CD4-positive, alpha-beta T cell (primary cell): ENCODE data around the gene DQX1. TPM values are rescaled to one million over a fixed set of nuclear protein-coding genes. Genes with fewer than 3 reads are reported as not detected.
"Not testable (repeated sequence)": the region's sequence is repeated elsewhere in the genome, so short reads cannot be mapped to it uniquely, and the experiment has no call there.

Source experiments
- ATAC-seq: fragments of 200-7000 bp; cut with Tn5 transposase; one replicate; pipeline ENCODE4 v1.10.0; 2022; ENCODE audit warnings: mild to moderate bottlenecking; ENCODE audit not compliant: poor library complexity
- CTCF ChIA-PET: fragments of 350-600 bp; sonication (Branson Sonifier 250); formaldehyde crosslinking; loops from one replicate; lab custom pipeline; 2021; ENCODE audit warnings: antibody characterized with exemption, inconsistent platforms; lab: Charles Lee
- POLR2A ChIA-PET: fragments of 350-600 bp; sonication (Branson Sonifier 250); formaldehyde crosslinking; loops from one replicate; lab custom pipeline; 2021; ENCODE audit warnings: antibody characterized with exemption, inconsistent platforms; lab: Charles Lee
- DNase-seq, 14 experiments: peaks; one replicate each; pipeline ENCODE4 v3.0.0-alpha.2; 2013 to 2020; ENCODE audit warnings: mixed read lengths in 2 of 14
- H3K27ac ChIP-seq, 2 donors: one replicate each; pipeline versions ENCODE4 v1.5.1 to v1.7.0; 2013; ENCODE audit warnings: low read length in 2 of 2, low read depth in 1 of 2, mild to moderate bottlenecking in 1 of 2
- H3K27me3 ChIP-seq, 2 experiments: 1 replicate in 1 of 2; 2 replicates in 1 of 2; pipeline versions ENCODE4 v1.6.1 to v1.7.0; 2013; ENCODE audit warnings: low read length in 2 of 2, control low read depth in 1 of 2, mild to moderate bottlenecking in 1 of 2, moderate library complexity in 1 of 2; ENCODE audit not compliant: insufficient read depth in 2 of 2, control insufficient read depth in 1 of 2
- H3K36me3 ChIP-seq: one replicate; pipeline ENCODE4 v1.6.1; 2013; ENCODE audit warnings: low read length, control low read depth; ENCODE audit not compliant: insufficient read depth
- H3K4me1 ChIP-seq: one replicate; pipeline ENCODE4 v1.6.1; 2013; ENCODE audit warnings: low read length, control low read depth; ENCODE audit not compliant: insufficient read depth
- H3K4me3 ChIP-seq: one replicate; pipeline ENCODE4 v1.5.1; 2013; ENCODE audit warnings: mild to moderate bottlenecking, low read length, moderate library complexity
- H3K9me3 ChIP-seq, 2 experiments: 1 replicate in 1 of 2; 2 replicates in 1 of 2; pipeline versions ENCODE4 v1.6.1 to v1.7.0; 2013; ENCODE audit warnings: low read length in 2 of 2, mild to moderate bottlenecking in 2 of 2, control low read depth in 1 of 2, moderate library complexity in 1 of 2; ENCODE audit not compliant: control insufficient read depth in 1 of 2, insufficient read depth in 1 of 2
- H3K27ac Mint-ChIP-seq: one replicate; pipeline ENCODE4 v1.8.0; 2020; ENCODE audit warnings: mixed read lengths
- H3K27me3 Mint-ChIP-seq: one replicate; pipeline ENCODE4 v1.8.0; 2021; ENCODE audit warnings: mixed read lengths
- H3K36me3 Mint-ChIP-seq: one replicate; pipeline ENCODE4 v1.8.0; 2021; ENCODE audit warnings: low read depth, mixed read lengths
- H3K4me1 Mint-ChIP-seq: one replicate; pipeline ENCODE4 v1.8.0; 2021; ENCODE audit warnings: low read depth, mixed read lengths
- H3K4me3 Mint-ChIP-seq: one replicate; pipeline ENCODE4 v1.8.0; 2020; ENCODE audit warnings: mild to moderate bottlenecking, mixed read lengths
- H3K9me3 Mint-ChIP-seq: one replicate; pipeline ENCODE4 v1.8.0; 2020; ENCODE audit warnings: mixed read lengths
- intact Hi-C, 2 experiments: fragments of 100-400 bp; cut with DNase I in 1 of 2; cut with micrococcal nuclease in 1 of 2; formaldehyde crosslinking; loops; one replicate each; pipeline versions ENCODE4 v1.15.1 to v1.9.0; 2023 to 2025; cut with DNase I, micrococcal nuclease
- total RNA-seq, 174 experiments: library from RNA in 2 of 174; stranded (reverse) in 2 of 174; gene quantifications; one replicate each; pipeline ENCODE4 v1.2.3 and lab custom pipeline; 2021 to 2026
- TF ChIP-seq, protein P1 (sequence below): fragments of 200-600 bp; IDR thresholded peaks from one replicate; pipeline ENCODE4 v1.8.0; 2022; ENCODE audit warnings: antibody characterized with exemption, mild to moderate bottlenecking

Gene DQX1
- total RNA-seq, 2 experiments from 2014 or later = 0.22 TPM; not detected in 1

DNA sequence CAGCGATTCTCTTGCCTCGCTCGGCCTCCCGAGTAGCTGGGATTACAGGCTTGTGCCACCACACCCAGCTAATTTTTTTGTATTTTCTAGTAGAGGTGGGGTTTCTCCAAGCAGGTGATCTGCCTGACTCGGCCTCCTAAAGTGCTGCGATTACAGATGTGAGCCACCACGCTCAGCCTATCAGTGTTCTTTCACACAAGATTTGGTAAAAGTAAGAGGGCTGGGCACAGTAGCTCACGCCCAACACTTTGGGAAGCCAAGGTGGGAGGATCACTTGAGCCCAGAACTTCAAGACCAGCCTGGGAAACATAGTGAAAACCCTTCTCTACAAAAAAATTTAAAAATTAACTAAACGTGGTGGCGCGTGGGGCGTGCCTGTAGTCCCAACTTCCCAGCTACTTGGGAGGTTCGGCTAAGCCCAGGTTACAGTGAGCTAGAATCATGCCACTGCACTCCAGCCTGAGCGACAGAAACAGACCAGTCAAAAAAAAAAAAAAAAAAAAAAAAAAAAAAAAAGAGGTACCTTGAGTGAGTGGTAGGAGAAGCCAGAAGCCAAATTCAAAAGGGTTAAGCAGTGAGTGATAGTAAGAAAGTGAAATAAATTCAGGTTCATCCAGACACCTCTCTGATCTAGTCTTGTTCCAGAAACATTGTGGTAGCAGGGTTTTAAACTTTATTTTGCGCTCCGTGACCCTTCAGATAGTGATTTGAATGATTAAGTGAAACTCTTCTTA lies 54.5 kb downstream of the DQX1 start:
- Mint-ChIP-seq H3K4me3 (peak overlapping the region; percentile 95), H3K4me1 (peaks cover 25% of the 10 kb centered on the region), H3K9me3 (no peaks in the 10 kb centered on the region), H3K27ac (peak overlapping the region; percentile 96), H3K36me3 (peaks cover 34% of the 10 kb centered on the region), H3K27me3 (no peaks in the 10 kb centered on the region)
- ChIA-PET CTCF (interaction anchor here (0.6 to 2.1 kb wide), 4 partner anchors 13 to 692 kb away, joined by 3 to 8 read pairs (median 4); partner anchors contain the start of genes DUSP11, INO80B and WBP1), POLR2A (interaction anchor here (1.2 to 9.1 kb wide), 6 partner anchors 10 to 59 kb away, joined by 5 to 225 read pairs (median 15); partner anchors contain the start of genes AUP1, C2orf81, CCDC142 and HTRA2)
- peak overlapping the region; percentile 85 to 91 for H3K27ac ChIP-seq
- ATAC-seq (no peak), DNase-seq (peak in 1 of 14 experiments; percentile 21)
- no peaks in the 10 kb centered on the region for H3K27me3 ChIP-seq
- H3K4me3 ChIP-seq = peak overlapping the region; percentile 80
- intact Hi-C loops = loop anchor here (1.0 to 5.0 kb wide), 6 partner anchors 11 to 79 kb away; partner anchors contain the start of genes C2orf81 (in 1 of the 2), CCDC142 (in 1 of the 2), INO80B (in 1 of the 2) and TTC31 (in 1 of the 2)
- no peaks in the 10 kb centered on the region for H3K9me3 ChIP-seq
- peaks cover 19% of the 10 kb centered on the region for H3K36me3 ChIP-seq
- TF ChIP-seq, protein P1, sequence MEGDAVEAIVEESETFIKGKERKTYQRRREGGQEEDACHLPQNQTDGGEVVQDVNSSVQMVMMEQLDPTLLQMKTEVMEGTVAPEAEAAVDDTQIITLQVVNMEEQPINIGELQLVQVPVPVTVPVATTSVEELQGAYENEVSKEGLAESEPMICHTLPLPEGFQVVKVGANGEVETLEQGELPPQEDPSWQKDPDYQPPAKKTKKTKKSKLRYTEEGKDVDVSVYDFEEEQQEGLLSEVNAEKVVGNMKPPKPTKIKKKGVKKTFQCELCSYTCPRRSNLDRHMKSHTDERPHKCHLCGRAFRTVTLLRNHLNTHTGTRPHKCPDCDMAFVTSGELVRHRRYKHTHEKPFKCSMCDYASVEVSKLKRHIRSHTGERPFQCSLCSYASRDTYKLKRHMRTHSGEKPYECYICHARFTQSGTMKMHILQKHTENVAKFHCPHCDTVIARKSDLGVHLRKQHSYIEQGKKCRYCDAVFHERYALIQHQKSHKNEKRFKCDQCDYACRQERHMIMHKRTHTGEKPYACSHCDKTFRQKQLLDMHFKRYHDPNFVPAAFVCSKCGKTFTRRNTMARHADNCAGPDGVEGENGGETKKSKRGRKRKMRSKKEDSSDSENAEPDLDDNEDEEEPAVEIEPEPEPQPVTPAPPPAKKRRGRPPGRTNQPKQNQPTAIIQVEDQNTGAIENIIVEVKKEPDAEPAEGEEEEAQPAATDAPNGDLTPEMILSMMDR = no peak
- H3K4me1 ChIP-seq = peaks cover 30% of the 10 kb centered on the region

DNA sequence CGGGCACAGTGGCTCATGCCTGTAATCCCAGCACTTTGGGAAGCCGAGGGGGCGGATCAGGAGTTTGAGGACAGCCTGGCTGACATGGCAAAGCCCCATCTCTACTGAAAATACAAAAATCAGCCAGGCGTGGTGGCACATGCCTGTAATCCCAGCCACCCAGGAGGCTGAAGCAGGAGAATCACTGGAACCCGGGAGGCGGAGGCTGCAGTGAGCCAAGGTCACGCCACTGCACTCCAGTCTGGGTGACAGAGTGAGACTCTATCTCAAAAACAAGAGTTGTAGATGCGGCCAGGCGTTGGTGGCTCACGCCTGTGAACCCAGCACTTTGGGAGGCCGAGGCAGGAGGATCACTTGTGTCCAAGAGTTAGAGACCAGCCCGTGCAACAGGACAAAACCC lies 55.3 kb downstream of the DQX1 start:
- H3K36me3 Mint-ChIP-seq = peaks cover 34% of the 10 kb centered on the region
- H3K27me3 Mint-ChIP-seq, H3K4me3 ChIP-seq, H3K27ac ChIP-seq, H3K9me3 ChIP-seq, H3K9me3 Mint-ChIP-seq, ATAC-seq, DNase-seq, H3K27me3 ChIP-seq: not testable (repeated sequence)
- CTCF ChIA-PET = interaction anchor here (0.6 to 1.0 kb wide), 2 partner anchors 13 to 691 kb away, joined by 3 read pairs; partner anchors contain the start of genes DUSP11 and WBP1
- intact Hi-C loops = loop anchor here (5.0 kb wide), 2 partner anchors 48 to 78 kb away; partner anchors contain the start of genes C2orf81 (in 1 of the 2) and WDR54 (in 1 of the 2)
- POLR2A ChIA-PET = interaction anchor here (3.8 to 9.1 kb wide), 2 partner anchors 11 to 14 kb away, joined by 86 to 225 read pairs; partner anchors contain the start of genes CCDC142, INO80B, TTC31 and WBP1
- H3K27ac Mint-ChIP-seq = peak overlapping the region; percentile 83
- peaks cover 17% of the 10 kb centered on the region for H3K36me3 ChIP-seq
- peaks cover 30% of the 10 kb centered on the region for H3K4me1 Mint-ChIP-seq
- peaks cover 35% of the 10 kb centered on the region for H3K4me1 ChIP-seq
- H3K4me3 Mint-ChIP-seq = peak overlapping the region; percentile 79

Other genes starting within 250 kb of the DQX1 start
- 10 to 100 TPM in 1 of 2 experiments, 1 to 10 TPM in 1; 7.8 to 10.4 TPM for gene SLC4A5, start 182.8 kb downstream of the DQX1 start, total RNA-seq
- gene DCTN1, start 145.9 kb downstream of the DQX1 start, total RNA-seq = 10 to 100 TPM; 51.4 to 60.7 TPM
- gene C2orf81, start 104.6 kb downstream of the DQX1 start, total RNA-seq = 1 to 10 TPM; 2.9 to 3.4 TPM
- 10 to 100 TPM; 21.7 to 25.1 TPM for gene WDR54, start 104.5 kb downstream of the DQX1 start, total RNA-seq
- under 1 TPM; 0.20 to 0.27 TPM for gene RTKN, start 84.3 kb downstream of the DQX1 start, total RNA-seq
- gene INO80B, start 71.1 kb downstream of the DQX1 start, total RNA-seq = 10 to 100 TPM; 41.3 to 41.8 TPM
- 10 to 100 TPM; 79.1 to 80.5 TPM for gene WBP1, start 67.8 kb downstream of the DQX1 start, total RNA-seq
- gene MOGS, start 60.8 kb downstream of the DQX1 start, total RNA-seq = 10 to 100 TPM; 47.6 to 48.6 TPM
- gene MRPL53, start 53.6 kb downstream of the DQX1 start, total RNA-seq = 10 to 100 TPM; 39.5 to 44.3 TPM
- 10 to 100 TPM; 10.2 to 12.4 TPM for gene CCDC142, start 43.2 kb downstream of the DQX1 start, total RNA-seq
- gene TTC31, start 43.1 kb downstream of the DQX1 start, total RNA-seq = 10 to 100 TPM; 20.6 to 26.1 TPM
- gene LBX2, start 26.6 kb downstream of the DQX1 start, total RNA-seq = not detected
- 10 to 100 TPM; 11.6 to 13.8 TPM for gene PCGF1, start 18.5 kb downstream of the DQX1 start, total RNA-seq
- under 1 TPM; 0.14 to 0.30 TPM for gene TLX2, start 11.8 kb downstream of the DQX1 start, total RNA-seq
- 100 to 1,000 TPM; 162 to 170 TPM for gene AUP1, start 3.5 kb upstream of the DQX1 start, total RNA-seq
- gene HTRA2, start 3.7 kb upstream of the DQX1 start, total RNA-seq = 10 to 100 TPM; 15.3 to 16.0 TPM
- under 1 TPM in 1 of 2 experiments, not detected in 1; 0.25 TPM for gene LOXL3, start 27.7 kb upstream of the DQX1 start, total RNA-seq
- gene DOK1, start 28.5 kb upstream of the DQX1 start, total RNA-seq = 1 to 10 TPM; 3.4 to 6.0 TPM
- not detected for gene M1AP, start 122.1 kb upstream of the DQX1 start, total RNA-seq
- gene SEMA4F, start 128.0 kb upstream of the DQX1 start, total RNA-seq = 1 to 10 TPM; 6.8 to 7.3 TPM